SK-N-SH treated with all-trans-retinoic acid at 6 μM for 48 hours (cell line): ENCODE measurements around the gene SEMA5A.
A peak's percentile ranks its signal among the peaks of the same experiment; 100 is the strongest.

Experiments used
- ATAC-seq: fragments of 200-7000 bp; cut with Tn5 transposase; 3 replicates; pipeline ENCODE4 v1.9.1; 2020; ENCODE audit warnings: mild to moderate bottlenecking, moderate library complexity
- ARNTL ChIP-seq: fragments of 450-650 bp; formaldehyde crosslinking; IDR thresholded peaks from 2 replicates; pipeline ENCODE4 v1.5.0; 2020; ENCODE audit warnings: low read depth, mild to moderate bottlenecking, moderate library complexity, borderline replicate concordance
- BACH2 ChIP-seq: fragments of 250-450 bp; sonication (Bioruptor Pico); IDR thresholded peaks from 2 replicates; pipeline ENCODE4 v1.9.0; 2021; ENCODE audit warnings: mild to moderate bottlenecking, borderline replicate concordance
- CREB5 ChIP-seq: fragments of 250-450 bp; sonication (Bioruptor Pico); IDR thresholded peaks from 2 replicates; pipeline ENCODE4 v1.5.1; 2020; ENCODE audit warnings: low read depth, mild to moderate bottlenecking, moderate library complexity
- CSRNP3 ChIP-seq: fragments of 250-450 bp; sonication (Bioruptor Pico); IDR thresholded peaks from 2 replicates; pipeline ENCODE4 v1.5.1; 2021; ENCODE audit warnings: mild to moderate bottlenecking, moderate library complexity
- ESRRG ChIP-seq: fragments of 250-450 bp; sonication (Bioruptor Pico); IDR thresholded peaks from 2 replicates; pipeline ENCODE4 v1.6.1; 2021; ENCODE audit warnings: mild to moderate bottlenecking
- GLIS3 ChIP-seq: fragments of 250-450 bp; sonication (Bioruptor Pico); IDR thresholded peaks from 2 replicates; pipeline ENCODE4 v1.5.0; 2020; ENCODE audit warnings: mild to moderate bottlenecking, moderate library complexity
- ISL1 ChIP-seq: fragments of 250-450 bp; sonication (Bioruptor Pico); IDR thresholded peaks from 2 replicates; pipeline ENCODE4 v2.1.2; 2022; ENCODE audit warnings: mild to moderate bottlenecking, moderate library complexity
- OSR1 ChIP-seq: fragments of 250-450 bp; sonication (Bioruptor Pico); IDR thresholded peaks from 2 replicates; pipeline ENCODE4 v1.8.0; 2022; ENCODE audit warnings: moderate library complexity, mild to moderate bottlenecking, inconsistent platforms
- PATZ1 ChIP-seq: fragments of 250-450 bp; sonication (Bioruptor Pico); IDR thresholded peaks from 2 replicates; pipeline ENCODE4 v1.8.0; 2020; ENCODE audit warnings: mild to moderate bottlenecking, moderate library complexity, borderline replicate concordance
- POU6F1 ChIP-seq: fragments of 250-450 bp; sonication (Bioruptor Pico); IDR thresholded peaks from 2 replicates; pipeline ENCODE4 v1.8.0; 2021; ENCODE audit warnings: low read depth, mild to moderate bottlenecking, moderate library complexity, borderline replicate concordance
- PPARA ChIP-seq: fragments of 250-450 bp; sonication (Bioruptor Pico); IDR thresholded peaks from 2 replicates; pipeline ENCODE4 v1.5.0; 2020; ENCODE audit warnings: mild to moderate bottlenecking, borderline replicate concordance
- RARB ChIP-seq: fragments of 250-450 bp; sonication (Bioruptor Pico); IDR thresholded peaks from 2 replicates; pipeline ENCODE4 v1.8.0; 2021; ENCODE audit warnings: mild to moderate bottlenecking, moderate library complexity
- SNAI2 ChIP-seq: fragments of 250-450 bp; sonication (Bioruptor Pico); IDR thresholded peaks from 2 replicates; pipeline ENCODE4 v1.5.0; 2020; ENCODE audit warnings: mild to moderate bottlenecking, moderate library complexity
- TCF4 ChIP-seq: fragments of 250-450 bp; sonication (Bioruptor Pico); IDR thresholded peaks from 2 replicates; pipeline ENCODE4 v1.8.0; 2021; ENCODE audit warnings: mild to moderate bottlenecking, moderate library complexity, borderline replicate concordance
- TOX ChIP-seq: fragments of 250-450 bp; sonication (Bioruptor Pico); IDR thresholded peaks from 2 replicates; pipeline ENCODE4 v1.8.0; 2021; ENCODE audit warnings: mild to moderate bottlenecking, moderate library complexity, borderline replicate concordance
- TSHZ2 ChIP-seq: fragments of 250-450 bp; sonication (Bioruptor Pico); IDR thresholded peaks from 2 replicates; pipeline ENCODE4 v1.5.0; 2020; ENCODE audit warnings: mild to moderate bottlenecking, moderate library complexity
- ZC3H10 ChIP-seq: fragments of 250-450 bp; sonication (Bioruptor Pico); IDR thresholded peaks from 2 replicates; pipeline ENCODE4 v1.5.1; 2021; ENCODE audit warnings: mild to moderate bottlenecking, moderate library complexity
- ZFP3 ChIP-seq: fragments of 250-450 bp; sonication (Bioruptor Pico); IDR thresholded peaks from 2 replicates; pipeline ENCODE4 v1.5.0; 2020; ENCODE audit warnings: mild to moderate bottlenecking, moderate library complexity
- ZFP30 ChIP-seq: fragments of 450-650 bp; formaldehyde crosslinking; IDR thresholded peaks from 2 replicates; pipeline ENCODE4 v1.5.0; 2022; ENCODE audit warnings: mild to moderate bottlenecking, moderate library complexity

Gene SEMA5A

GRCh38 chr5:9425710-9426109 is 120.2 kb downstream of the SEMA5A start:
- no peak for ATAC-seq
- TF ChIP-seq ZFP3 (CRISPR knock-in tag), result no peak
- TF ChIP-seq GLIS3 (CRISPR knock-in tag), result no peak
- no peak for TF ChIP-seq PPARA (CRISPR knock-in tag)
- no peak for TF ChIP-seq OSR1 (CRISPR knock-in tag)
- TF ChIP-seq PATZ1 (CRISPR knock-in tag), result no peak
- TF ChIP-seq RARB (CRISPR knock-in tag), result no peak
- TF ChIP-seq POU6F1 (CRISPR knock-in tag), result no peak
- no peak for TF ChIP-seq BACH2 (CRISPR knock-in tag)
- no peak for TF ChIP-seq SNAI2 (CRISPR knock-in tag)

GRCh38 chr5:9423571-9423970 is 122.3 kb downstream of the SEMA5A start:
- TF ChIP-seq BACH2 (CRISPR knock-in tag) (no peak), ZC3H10 (CRISPR knock-in tag) (no peak), PATZ1 (CRISPR knock-in tag) (no peak), CSRNP3 (CRISPR knock-in tag) (no peak), TSHZ2 (CRISPR knock-in tag) (no peak), CREB5 (no peak), ESRRG (CRISPR knock-in tag) (no peak), TCF4 (no peak), SNAI2 (CRISPR knock-in tag) (no peak), TOX (CRISPR knock-in tag) (no peak), ARNTL (CRISPR knock-in tag) (no peak), OSR1 (CRISPR knock-in tag) (no peak), RARB (CRISPR knock-in tag) (no peak), GLIS3 (CRISPR knock-in tag) (no peak), PPARA (CRISPR knock-in tag) (no peak), ZFP3 (CRISPR knock-in tag) (no peak)

GRCh38 chr5:9421884-9422283 is 124.0 kb downstream of the SEMA5A start:
- TF ChIP-seq ISL1 (CRISPR knock-in tag) (peak; percentile 57), ZFP30 (no peak)
- no peak for ATAC-seq

More at GRCh38 chr5:9423571-9423970, 122.3 kb downstream of the SEMA5A start:
- peak; percentile 72 for ATAC-seq
